HG02798 (cell line): ENCODE data around the gene NDFIP2.

Experiments
- ATAC-seq: cut with Tn5 transposase; IDR thresholded peaks from one replicate; pipeline ENCODE4 v1.9.1; 2021; ENCODE audit warnings: mild to moderate bottlenecking; ENCODE audit not compliant: unreplicated experiment, poor library complexity

The NDFIP2 gene

GRCh38 chr13:79480954-79481684, at the start of gene NDFIP2:
Gene NDFIP2, plus strand, starts transcription at chr13:79481155. Its CDS starts 49 bp downstream, at chr13:79481204.
- peak; percentile 94 for ATAC-seq

DNA sequence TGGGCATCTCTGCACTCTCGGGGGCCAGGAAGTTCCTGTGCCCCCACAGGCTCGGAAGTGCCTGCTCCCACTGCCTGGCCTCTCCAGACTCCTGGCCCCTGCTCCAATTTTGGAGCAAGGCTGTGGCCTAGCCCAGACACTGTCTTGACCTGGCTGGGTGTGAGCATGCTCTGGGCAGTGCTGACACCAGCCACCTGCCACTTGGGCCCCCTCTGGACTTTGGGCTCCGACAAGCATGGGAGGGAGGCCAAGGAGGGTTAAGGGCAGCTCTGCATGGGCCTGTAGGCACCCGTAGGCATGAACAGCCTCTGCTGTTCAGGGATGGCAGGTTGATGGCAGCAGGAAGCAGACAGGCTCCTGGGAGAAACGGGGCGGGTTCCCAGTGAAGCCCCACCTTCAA, 48.9 kb upstream of the NDFIP2 start:
- ATAC-seq, result no peak

DNA sequence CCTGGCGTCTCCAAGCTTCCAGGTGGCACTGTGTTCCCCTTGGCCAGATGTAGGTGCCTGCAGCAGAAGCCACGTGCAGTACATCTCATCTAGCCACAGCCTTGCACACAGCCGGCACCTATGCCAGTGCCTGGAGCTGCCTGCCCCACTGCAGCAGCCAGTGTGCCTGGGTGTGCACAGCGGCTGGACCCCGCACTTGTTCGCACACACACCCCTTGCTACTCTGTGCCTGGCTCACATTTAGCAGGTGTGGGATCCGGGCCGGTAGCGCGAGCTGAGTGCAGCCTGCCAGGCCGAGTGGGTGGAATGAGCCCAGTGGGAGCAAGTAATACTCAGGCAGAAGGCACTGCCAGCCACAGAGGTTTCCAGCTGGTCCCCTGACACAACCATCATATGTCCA, 48.0 kb upstream of the NDFIP2 start:
- no peak for ATAC-seq

- no peak for ATAC-seq
These were observed 46.4 kb upstream of the NDFIP2 start for GRCh38 chr13:79434556-79434955.

GRCh38 chr13:79435561-79435990, 45.4 kb upstream of the NDFIP2 start:
- no peak for ATAC-seq

DNA sequence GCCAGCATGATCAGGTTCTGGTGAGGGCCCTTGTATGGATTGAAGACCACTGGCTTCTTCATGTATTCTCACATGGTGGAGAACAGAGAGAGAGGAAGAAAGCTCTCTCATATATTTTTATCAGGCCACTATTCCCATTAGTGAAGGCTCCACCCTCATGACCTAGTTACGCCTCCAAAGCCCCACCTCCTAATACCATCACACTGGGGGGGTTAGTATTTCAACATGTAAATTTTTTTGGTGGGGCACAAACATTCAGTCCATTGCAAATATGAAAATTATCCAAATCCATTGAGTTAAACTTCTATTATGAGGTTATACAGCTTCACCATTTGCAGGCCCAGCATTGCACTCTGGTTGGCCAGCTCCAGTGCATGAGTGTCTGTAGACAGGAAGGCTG, 41.7 kb upstream of the NDFIP2 start:
- ATAC-seq, result no peak

DNA sequence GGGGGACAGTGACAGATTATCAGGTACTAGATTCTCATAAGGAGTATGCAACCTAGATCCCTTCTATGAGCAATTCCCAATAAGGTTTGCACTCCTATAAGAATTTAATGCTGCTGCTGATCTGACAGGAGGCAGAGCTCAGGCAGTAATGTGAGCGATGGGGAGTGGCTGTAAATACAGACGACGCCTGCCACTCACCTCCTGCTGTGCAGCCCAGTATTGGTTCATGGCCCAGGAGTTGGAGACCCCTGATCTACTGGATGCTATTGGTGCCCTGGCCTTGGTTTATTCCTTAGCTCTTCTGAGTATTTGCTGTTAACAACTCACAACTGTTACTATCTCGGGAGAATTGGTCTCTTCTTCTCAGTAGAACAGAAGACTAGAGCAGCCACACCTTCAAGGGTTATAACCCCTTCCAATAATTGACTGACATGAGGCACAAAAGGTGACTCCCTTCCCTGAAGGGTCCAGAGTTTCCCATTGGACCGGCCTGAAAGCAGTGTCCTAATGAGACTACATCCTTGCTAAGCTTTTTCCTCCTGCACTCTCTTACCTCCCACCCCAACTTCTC, 39.9 kb upstream of the NDFIP2 start:
- no peak for ATAC-seq

- no peak for ATAC-seq
These were observed 38.7 kb upstream of the NDFIP2 start for GRCh38 chr13:79442221-79442620.

DNA sequence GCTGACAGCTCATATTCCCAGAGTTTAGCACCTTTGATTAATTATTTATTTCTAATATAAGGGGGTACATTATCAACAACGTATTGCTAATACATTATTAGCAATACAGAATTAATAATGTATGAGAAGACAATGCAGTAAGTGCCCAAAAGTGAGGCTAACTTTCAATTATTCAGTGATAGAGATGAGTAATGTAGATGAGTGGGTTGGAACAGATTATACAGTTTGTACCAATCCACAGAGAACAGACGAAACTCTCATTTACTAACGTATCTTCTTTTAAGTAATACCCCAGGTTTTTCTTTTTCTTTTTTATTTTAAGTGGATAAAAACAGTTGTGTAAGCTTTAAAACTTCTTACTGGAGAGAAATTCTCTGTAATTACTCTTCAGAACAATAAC, 38.2 kb upstream of the NDFIP2 start:
- ATAC-seq, result no peak

GRCh38 chr13:79445968-79446645, 34.8 kb upstream of the NDFIP2 start:
- ATAC-seq, result no peak

DNA sequence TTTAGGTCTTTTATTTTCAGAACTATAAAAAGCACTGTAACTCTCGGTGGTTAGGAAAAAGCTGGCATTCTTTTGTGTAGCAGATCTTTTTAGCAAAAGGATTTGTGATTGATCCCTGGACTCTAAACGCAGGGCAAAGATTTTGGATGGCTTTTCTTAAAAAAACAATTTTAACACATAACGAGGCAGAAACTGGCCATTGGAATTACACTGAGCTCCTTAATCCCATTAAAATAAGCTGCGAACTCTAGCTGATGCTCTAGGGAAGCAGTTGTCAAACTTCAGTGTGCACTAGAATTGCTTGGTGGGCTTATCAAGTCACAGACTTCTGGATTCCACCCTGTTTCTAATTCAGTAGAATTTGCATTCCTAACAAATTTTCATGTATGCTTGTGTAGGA, 33.8 kb upstream of the NDFIP2 start:
- ATAC-seq, result no peak

- no peak for ATAC-seq
These were observed 33.2 kb upstream of the NDFIP2 start for GRCh38 chr13:79447741-79448140.

DNA sequence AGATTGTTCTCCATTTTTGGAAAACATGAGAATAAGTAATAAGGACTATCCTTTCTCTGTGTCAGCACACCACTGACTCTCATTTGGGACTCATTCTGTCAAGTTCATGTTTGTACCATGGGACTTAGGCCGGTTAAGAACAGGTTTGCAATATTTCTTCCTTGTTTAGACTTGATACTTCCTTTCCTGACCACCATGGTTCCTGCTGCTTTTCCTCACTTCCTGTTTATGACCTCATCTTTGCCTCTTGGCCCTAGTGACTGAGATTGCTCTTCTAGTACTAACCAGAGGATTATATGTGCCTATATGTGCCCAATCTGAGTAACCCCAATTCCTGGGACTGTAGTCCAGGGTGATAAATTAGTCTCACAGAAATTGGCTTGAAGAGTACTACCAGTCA, 32.5 kb upstream of the NDFIP2 start:
- ATAC-seq, result no peak

DNA sequence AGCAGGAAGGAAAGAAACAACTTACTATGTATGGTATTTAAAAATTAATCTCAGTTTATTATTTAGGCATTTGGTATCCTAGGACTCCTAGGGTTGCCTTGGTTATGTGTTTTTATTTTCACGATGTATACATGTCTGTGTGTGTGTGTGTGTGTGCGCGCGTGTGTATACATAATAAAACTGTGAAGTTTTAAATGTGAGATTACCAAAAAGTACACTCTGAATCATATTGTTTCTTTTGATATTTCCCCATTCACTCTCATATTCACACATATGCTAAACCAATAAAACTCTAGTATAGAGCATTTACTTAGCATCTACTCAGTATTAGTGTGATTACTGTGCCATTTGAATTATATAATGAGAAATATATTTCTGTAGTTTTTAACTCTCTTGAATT, 30.8 kb upstream of the NDFIP2 start:
- ATAC-seq, result no peak

DNA sequence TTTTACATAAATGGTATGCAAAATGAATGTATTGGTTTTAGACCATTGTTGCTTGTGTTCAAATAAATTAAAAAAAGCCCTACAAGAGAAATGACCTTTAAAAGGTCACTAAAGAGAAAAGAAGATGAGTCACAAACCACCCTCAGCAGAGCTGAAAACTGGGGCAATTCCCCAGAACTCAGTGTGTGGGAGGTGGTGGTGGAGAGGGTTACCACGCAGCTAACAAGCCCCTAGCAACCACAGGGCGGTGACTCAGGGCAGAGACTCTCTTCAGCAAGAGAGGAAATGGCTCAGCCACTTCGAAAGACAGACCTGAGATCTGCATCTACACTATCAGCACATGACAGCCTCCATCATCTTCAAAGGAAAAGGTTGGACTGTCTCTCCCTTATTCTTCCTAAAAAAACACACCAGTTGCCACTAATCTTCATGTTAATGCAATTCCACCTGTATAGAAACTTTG, 29.4 kb upstream of the NDFIP2 start:
- ATAC-seq, result peak; percentile 100

DNA sequence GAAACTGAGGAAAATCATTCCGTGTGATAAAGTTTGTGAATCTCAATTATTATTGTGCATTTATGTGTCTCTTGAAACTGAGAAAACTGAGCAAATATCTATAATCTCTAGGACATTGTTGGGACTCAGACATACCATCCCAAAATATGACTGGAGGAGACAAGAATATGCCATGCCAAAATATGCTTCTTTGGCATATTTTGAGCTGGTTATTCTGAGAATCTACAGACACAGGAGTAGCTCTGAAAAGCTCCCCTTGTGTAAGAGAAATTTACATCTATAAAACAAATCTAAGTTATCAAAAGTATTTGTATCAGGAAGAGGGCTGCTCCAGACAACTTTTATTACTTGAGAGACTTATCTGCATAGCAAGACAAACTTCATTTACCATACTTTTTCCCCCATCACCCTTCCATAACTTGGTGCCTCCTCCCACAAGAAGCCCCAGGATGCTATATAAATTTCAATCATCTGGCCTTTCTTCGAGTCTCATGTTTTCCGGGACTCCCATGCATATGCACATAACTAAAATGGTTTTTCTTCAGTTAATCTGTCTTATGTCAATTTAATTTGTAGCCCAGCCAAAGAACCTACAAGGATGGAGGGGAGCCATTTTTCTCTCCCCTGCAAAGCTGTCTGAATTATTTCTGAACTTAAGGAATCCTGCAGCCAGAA, 28.6 kb upstream of the NDFIP2 start:
- no peak for ATAC-seq

- no peak for ATAC-seq
These were observed 25.6 kb upstream of the NDFIP2 start for GRCh38 chr13:79455331-79455730.

- no peak for ATAC-seq
These were observed 24.9 kb upstream of the NDFIP2 start for GRCh38 chr13:79456051-79456450.

- ATAC-seq, result peak; percentile 30
These were observed 24.1 kb upstream of the NDFIP2 start for GRCh38 chr13:79456656-79457365.

- peak; percentile 67 for ATAC-seq
These were observed 23.6 kb upstream of the NDFIP2 start for GRCh38 chr13:79457390-79457789.
